Fibroblast of lung (primary cell): ENCODE data around the gene NRG2.

ENCODE experiments used
- EZH2 ChIP-seq: IDR thresholded peaks from 2 replicates; pipeline ENCODE4 v1.5.1; 2012; ENCODE audit warnings: low read length, control low read depth, mild to moderate bottlenecking; ENCODE audit errors: missing control alignments
- TF ChIP-seq, protein P1 (sequence below), 2 donors: IDR thresholded peaks in 1 of 2; conservative IDR thresholded peaks in 1 of 2; 1 replicate in 1 of 2; 2 replicates in 1 of 2; pipeline ENCODE4 v1.5.1; 2011 to 2012; ENCODE audit warnings: low read length in 2 of 2, control low read depth in 1 of 2, inconsistent platforms in 1 of 2, low read depth in 1 of 2, mild to moderate bottlenecking in 1 of 2

DNA sequence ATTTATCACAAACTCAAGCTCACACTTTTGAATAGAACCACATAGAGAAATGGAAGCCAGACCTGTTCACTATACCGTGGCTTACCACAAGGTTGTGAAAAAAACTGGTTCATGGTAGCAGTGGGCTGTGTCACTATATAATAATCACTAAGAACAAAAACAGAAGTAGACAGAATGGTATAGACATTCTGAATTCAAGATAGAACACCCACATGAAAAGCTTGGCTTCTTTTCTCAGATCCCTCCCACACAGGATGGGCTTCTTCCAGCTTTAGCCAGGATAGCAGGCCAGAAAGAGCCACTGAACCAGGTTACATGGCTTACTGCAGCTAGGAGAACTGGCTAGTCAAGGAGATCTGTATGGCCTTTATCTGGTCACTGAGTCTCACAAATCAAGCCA lies 6.1 kb upstream of the NRG2 start:
- TF ChIP-seq EZH2: no peak
- TF ChIP-seq, protein P1, sequence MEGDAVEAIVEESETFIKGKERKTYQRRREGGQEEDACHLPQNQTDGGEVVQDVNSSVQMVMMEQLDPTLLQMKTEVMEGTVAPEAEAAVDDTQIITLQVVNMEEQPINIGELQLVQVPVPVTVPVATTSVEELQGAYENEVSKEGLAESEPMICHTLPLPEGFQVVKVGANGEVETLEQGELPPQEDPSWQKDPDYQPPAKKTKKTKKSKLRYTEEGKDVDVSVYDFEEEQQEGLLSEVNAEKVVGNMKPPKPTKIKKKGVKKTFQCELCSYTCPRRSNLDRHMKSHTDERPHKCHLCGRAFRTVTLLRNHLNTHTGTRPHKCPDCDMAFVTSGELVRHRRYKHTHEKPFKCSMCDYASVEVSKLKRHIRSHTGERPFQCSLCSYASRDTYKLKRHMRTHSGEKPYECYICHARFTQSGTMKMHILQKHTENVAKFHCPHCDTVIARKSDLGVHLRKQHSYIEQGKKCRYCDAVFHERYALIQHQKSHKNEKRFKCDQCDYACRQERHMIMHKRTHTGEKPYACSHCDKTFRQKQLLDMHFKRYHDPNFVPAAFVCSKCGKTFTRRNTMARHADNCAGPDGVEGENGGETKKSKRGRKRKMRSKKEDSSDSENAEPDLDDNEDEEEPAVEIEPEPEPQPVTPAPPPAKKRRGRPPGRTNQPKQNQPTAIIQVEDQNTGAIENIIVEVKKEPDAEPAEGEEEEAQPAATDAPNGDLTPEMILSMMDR (conservative IDR thresholded peaks at IDR 0.05 in 1 of 2, IDR thresholded peaks at IDR 0.05 in 1 of 2; ENCODE audit: low read depth in 1 of 2, low read length in 2 of 2): no peak
